WTC11 (cell line): ENCODE measurements around the gene CLP1. TPM values are rescaled to one million over a fixed set of nuclear protein-coding genes. Genes with fewer than 3 reads are reported as not detected.

Experiments used
- ATF6 ChIP-seq: sonication (generic); formaldehyde crosslinking; IDR thresholded peaks from 2 replicates; pipeline ENCODE4 v1.8.1; 2023; ENCODE audit warnings: mild to moderate bottlenecking, missing genetic modification reagents
- CREM ChIP-seq: sonication (generic); formaldehyde crosslinking; IDR thresholded peaks from 2 replicates; pipeline ENCODE4 v1.8.1; 2022; ENCODE audit warnings: mild to moderate bottlenecking, missing genetic modification reagents, moderate library complexity
- CTCF ChIP-seq: fragments of 200-600 bp; IDR thresholded peaks from 2 replicates; pipeline ENCODE4 v1.8.0; 2022; ENCODE audit warnings: antibody characterized with exemption
- ELF4 ChIP-seq: sonication (generic); formaldehyde crosslinking; IDR thresholded peaks from 2 replicates; pipeline ENCODE4 v1.8.1; 2022; ENCODE audit warnings: low read depth, mild to moderate bottlenecking, moderate library complexity, missing genetic modification reagents
- ETV6 ChIP-seq: sonication (generic); formaldehyde crosslinking; IDR thresholded peaks from 2 replicates; pipeline ENCODE4 v1.8.1; 2022; ENCODE audit warnings: mild to moderate bottlenecking, missing genetic modification reagents
- GRHL2 ChIP-seq: fragments of 250-450 bp; sonication (Bioruptor Pico); IDR thresholded peaks from 2 replicates; pipeline ENCODE4 v1.8.0; 2022; ENCODE audit warnings: mild to moderate bottlenecking, moderate library complexity; ENCODE audit not compliant: insufficient replicate concordance, severe bottlenecking
- IRF1 ChIP-seq: sonication (generic); formaldehyde crosslinking; IDR thresholded peaks from 2 replicates; pipeline ENCODE4 v1.8.0; 2023; ENCODE audit warnings: missing genetic modification reagents
- JAZF1 ChIP-seq: fragments of 250-450 bp; sonication (Bioruptor Pico); IDR thresholded peaks from 2 replicates; pipeline ENCODE4 v1.9.0; 2021; ENCODE audit warnings: moderate library complexity, mild to moderate bottlenecking, inconsistent platforms
- JUN ChIP-seq: sonication (generic); formaldehyde crosslinking; IDR thresholded peaks from 2 replicates; pipeline ENCODE4 v1.8.0; 2023; ENCODE audit warnings: mild to moderate bottlenecking, missing genetic modification reagents
- MAX ChIP-seq: sonication (generic); formaldehyde crosslinking; IDR thresholded peaks from 2 replicates; pipeline ENCODE4 v1.8.0; 2022; ENCODE audit warnings: mild to moderate bottlenecking, missing genetic modification reagents
- MYBL2 ChIP-seq: sonication (generic); formaldehyde crosslinking; IDR thresholded peaks from 2 replicates; pipeline ENCODE4 v1.8.1; 2023; ENCODE audit warnings: mild to moderate bottlenecking, moderate library complexity, missing genetic modification reagents
- SMAD4 ChIP-seq: sonication (generic); formaldehyde crosslinking; IDR thresholded peaks from 2 replicates; pipeline ENCODE4 v1.8.0; 2022; ENCODE audit warnings: mild to moderate bottlenecking, missing genetic modification reagents
- SP1 ChIP-seq: sonication (generic); formaldehyde crosslinking; conservative IDR thresholded peaks from 2 replicates; pipeline ENCODE4 v1.8.1; 2022; ENCODE audit warnings: missing genetic modification reagents
- TEAD4 ChIP-seq: sonication (generic); formaldehyde crosslinking; IDR thresholded peaks from 2 replicates; pipeline ENCODE4 v1.8.0; 2022; ENCODE audit warnings: mild to moderate bottlenecking, missing genetic modification reagents
- ZBTB21 ChIP-seq: sonication (generic); formaldehyde crosslinking; IDR thresholded peaks from 2 replicates; pipeline ENCODE4 v1.8.1; 2023; ENCODE audit warnings: mild to moderate bottlenecking, missing genetic modification reagents, borderline replicate concordance
- ZNF232 ChIP-seq: sonication (generic); formaldehyde crosslinking; IDR thresholded peaks from 2 replicates; pipeline ENCODE4 v1.8.0; 2022; ENCODE audit warnings: mild to moderate bottlenecking, missing genetic modification reagents
- ZNF532 ChIP-seq: fragments of 250-450 bp; sonication (Bioruptor Pico); IDR thresholded peaks from 2 replicates; pipeline ENCODE4 v1.9.0; 2021; ENCODE audit warnings: mild to moderate bottlenecking, borderline replicate concordance
- total RNA-seq: library from RNA; stranded (reverse); gene quantifications from 3 replicates; pipeline ENCODE4 v1.2.3, GENCODE V29; 2021
- TF ChIP-seq, protein P1 (sequence below): sonication (generic); formaldehyde crosslinking; IDR thresholded peaks from 2 replicates; pipeline ENCODE4 v1.8.1; 2022; ENCODE audit warnings: low read depth, mild to moderate bottlenecking, moderate library complexity, missing genetic modification reagents, borderline replicate concordance
- TF ChIP-seq, protein P2 (sequence below): sonication (generic); formaldehyde crosslinking; IDR thresholded peaks from 2 replicates; pipeline ENCODE4 v1.8.0; 2022; ENCODE audit warnings: mild to moderate bottlenecking, missing genetic modification reagents
- TF ChIP-seq, protein P3 (sequence below): sonication (generic); formaldehyde crosslinking; IDR thresholded peaks from 2 replicates; pipeline ENCODE4 v1.8.0; 2022; ENCODE audit warnings: mild to moderate bottlenecking, missing genetic modification reagents

CLP1 gene
- total RNA-seq, 1 experiment from 2014 or later, result 26.3 TPM

DNA sequence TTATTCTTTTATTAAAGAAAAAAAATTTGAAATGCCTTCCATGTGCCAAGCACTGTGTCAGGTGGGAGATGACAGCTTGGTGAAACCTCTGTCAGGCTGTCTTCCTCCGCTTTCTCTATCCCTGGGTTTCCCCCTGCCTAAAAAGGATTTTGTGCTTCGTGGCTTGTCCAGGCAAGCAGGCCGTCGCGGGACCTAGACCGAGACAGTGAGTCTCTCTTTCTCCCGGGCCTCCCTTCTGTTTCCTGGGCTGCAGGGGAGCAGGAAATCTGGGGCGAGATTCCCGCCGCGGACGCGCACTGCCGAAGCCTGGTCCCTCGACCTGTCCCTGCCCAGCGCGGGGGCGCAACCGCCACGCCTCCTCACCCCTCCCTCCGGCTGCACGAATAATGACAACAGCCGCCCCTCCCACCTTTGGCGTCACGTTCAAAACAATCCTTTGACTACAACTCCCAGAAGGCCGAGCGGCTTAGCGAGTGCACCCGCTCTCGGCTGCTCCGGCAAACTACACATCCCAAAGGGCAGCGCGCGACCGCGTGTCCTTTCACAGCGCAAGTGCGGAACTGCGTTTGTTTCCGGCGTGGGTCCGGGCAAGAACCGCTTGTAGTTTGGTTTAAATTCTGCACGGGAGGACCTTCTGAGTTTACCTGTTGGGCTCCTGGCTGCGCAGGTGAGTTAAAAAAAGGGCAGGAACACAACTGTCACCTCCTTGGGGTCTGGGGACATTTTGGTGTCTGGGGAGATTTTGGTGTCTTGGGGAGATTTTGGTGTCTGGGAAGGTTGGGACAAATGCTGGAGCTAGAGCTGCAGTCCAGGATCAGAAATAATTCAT is at the start of gene CLP1 (continued):
- TF ChIP-seq, protein P1, sequence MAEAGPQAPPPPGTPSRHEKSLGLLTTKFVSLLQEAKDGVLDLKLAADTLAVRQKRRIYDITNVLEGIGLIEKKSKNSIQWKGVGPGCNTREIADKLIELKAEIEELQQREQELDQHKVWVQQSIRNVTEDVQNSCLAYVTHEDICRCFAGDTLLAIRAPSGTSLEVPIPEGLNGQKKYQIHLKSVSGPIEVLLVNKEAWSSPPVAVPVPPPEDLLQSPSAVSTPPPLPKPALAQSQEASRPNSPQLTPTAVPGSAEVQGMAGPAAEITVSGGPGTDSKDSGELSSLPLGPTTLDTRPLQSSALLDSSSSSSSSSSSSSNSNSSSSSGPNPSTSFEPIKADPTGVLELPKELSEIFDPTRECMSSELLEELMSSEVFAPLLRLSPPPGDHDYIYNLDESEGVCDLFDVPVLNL, result no peak
- no peak for TF ChIP-seq ZNF532 (CRISPR knock-in tag)
- peak; percentile 92 for TF ChIP-seq SP1 (CRISPR knock-in tag)
- no peak for TF ChIP-seq JAZF1 (CRISPR knock-in tag)
- no peak for TF ChIP-seq JUN (CRISPR knock-in tag)
- TF ChIP-seq MYBL2 (CRISPR knock-in tag), result no peak
- TF ChIP-seq SMAD4 (CRISPR knock-in tag), result no peak
- TF ChIP-seq CTCF, result no peak
- no peak; the same call in 1 of the 2 replicates for TF ChIP-seq ZBTB21 (CRISPR knock-in tag)
- TF ChIP-seq ELF4 (CRISPR knock-in tag), result no peak
- peak; percentile 65; the same call in 1 of the 2 replicates for TF ChIP-seq ETV6 (CRISPR knock-in tag)
- no peak for TF ChIP-seq IRF1 (CRISPR knock-in tag)
- no peak for TF ChIP-seq GRHL2 (CRISPR knock-in tag)
- TF ChIP-seq TEAD4 (CRISPR knock-in tag), result no peak
- TF ChIP-seq MAX (CRISPR knock-in tag), result peak; percentile 69
- no peak for TF ChIP-seq ATF6 (CRISPR knock-in tag)
- no peak for TF ChIP-seq ZNF232 (CRISPR knock-in tag)
- TF ChIP-seq CREM (CRISPR knock-in tag), result peak; percentile 77; the same call in 1 of the 2 replicates
- TF ChIP-seq, protein P2, sequence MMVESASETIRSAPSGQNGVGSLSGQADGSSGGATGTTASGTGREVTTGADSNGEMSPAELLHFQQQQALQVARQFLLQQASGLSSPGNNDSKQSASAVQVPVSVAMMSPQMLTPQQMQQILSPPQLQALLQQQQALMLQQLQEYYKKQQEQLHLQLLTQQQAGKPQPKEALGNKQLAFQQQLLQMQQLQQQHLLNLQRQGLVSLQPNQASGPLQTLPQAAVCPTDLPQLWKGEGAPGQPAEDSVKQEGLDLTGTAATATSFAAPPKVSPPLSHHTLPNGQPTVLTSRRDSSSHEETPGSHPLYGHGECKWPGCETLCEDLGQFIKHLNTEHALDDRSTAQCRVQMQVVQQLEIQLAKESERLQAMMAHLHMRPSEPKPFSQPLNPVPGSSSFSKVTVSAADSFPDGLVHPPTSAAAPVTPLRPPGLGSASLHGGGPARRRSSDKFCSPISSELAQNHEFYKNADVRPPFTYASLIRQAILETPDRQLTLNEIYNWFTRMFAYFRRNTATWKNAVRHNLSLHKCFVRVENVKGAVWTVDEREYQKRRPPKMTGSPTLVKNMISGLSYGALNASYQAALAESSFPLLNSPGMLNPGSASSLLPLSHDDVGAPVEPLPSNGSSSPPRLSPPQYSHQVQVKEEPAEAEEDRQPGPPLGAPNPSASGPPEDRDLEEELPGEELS (CRISPR knock-in tag), result peak; percentile 79
- TF ChIP-seq, protein P3, sequence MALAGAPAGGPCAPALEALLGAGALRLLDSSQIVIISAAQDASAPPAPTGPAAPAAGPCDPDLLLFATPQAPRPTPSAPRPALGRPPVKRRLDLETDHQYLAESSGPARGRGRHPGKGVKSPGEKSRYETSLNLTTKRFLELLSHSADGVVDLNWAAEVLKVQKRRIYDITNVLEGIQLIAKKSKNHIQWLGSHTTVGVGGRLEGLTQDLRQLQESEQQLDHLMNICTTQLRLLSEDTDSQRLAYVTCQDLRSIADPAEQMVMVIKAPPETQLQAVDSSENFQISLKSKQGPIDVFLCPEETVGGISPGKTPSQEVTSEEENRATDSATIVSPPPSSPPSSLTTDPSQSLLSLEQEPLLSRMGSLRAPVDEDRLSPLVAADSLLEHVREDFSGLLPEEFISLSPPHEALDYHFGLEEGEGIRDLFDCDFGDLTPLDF, result no peak
